Right renal pelvis (tissue), 4 donors: ENCODE results near the gene SLC7A1. TPM values are rescaled to one million over a fixed set of nuclear protein-coding genes. Genes with fewer than 3 reads are reported as not detected.

Experiments
- DNase-seq, 4 donors: peaks; one replicate each; pipeline ENCODE4 v3.0.0-alpha.2; 2013; ENCODE audit warnings: low read depth in 4 of 4, low spot score in 3 of 4, missing footprints in 1 of 4
- polyA plus RNA-seq, 4 donors: library from polyadenylated mRNA; unstranded; fragments of 120-200 nt; gene quantifications; one replicate each; pipeline ENCODE4 v1.2.1, GENCODE V29; 2013; ENCODE audit not compliant: insufficient read length in 4 of 4

The SLC7A1 gene
- polyA plus RNA-seq, 4 donors: 15.6 to 20.7 (median 17.7) TPM

GRCh38 chr13:29496241-29496712 lies 99.2 kb downstream of the SLC7A1 start:
- no peak for DNase-seq

- DNase-seq: no peak
These were observed 101.0 kb downstream of the SLC7A1 start for GRCh38 chr13:29494520-29494919.

GRCh38 chr13:29493796-29494195 lies 101.7 kb downstream of the SLC7A1 start:
- DNase-seq: no peak

- no peak for DNase-seq
These were observed 104.2 kb downstream of the SLC7A1 start for GRCh38 chr13:29491248-29491647.

- DNase-seq: no peak
These were observed 105.0 kb downstream of the SLC7A1 start for GRCh38 chr13:29490561-29490885.

GRCh38 chr13:29489650-29490560 lies 105.6 kb downstream of the SLC7A1 start:
- DNase-seq: no peak

GRCh38 chr13:29487466-29488454 lies 107.7 kb downstream of the SLC7A1 start:
- DNase-seq: no peak

GRCh38 chr13:29486551-29486950 lies 108.9 kb downstream of the SLC7A1 start:
- no peak for DNase-seq

GRCh38 chr13:29484796-29485195 lies 110.7 kb downstream of the SLC7A1 start:
- DNase-seq: no peak

GRCh38 chr13:29484236-29484635 lies 111.3 kb downstream of the SLC7A1 start:
- DNase-seq: no peak

- no peak for DNase-seq
These were observed 111.9 kb downstream of the SLC7A1 start for GRCh38 chr13:29483623-29484022.

GRCh38 chr13:29483211-29483610 lies 112.3 kb downstream of the SLC7A1 start:
- DNase-seq: no peak

- no peak for DNase-seq
These were observed 113.0 kb downstream of the SLC7A1 start for GRCh38 chr13:29482504-29482903.

- no peak for DNase-seq
These were observed 113.9 kb downstream of the SLC7A1 start for GRCh38 chr13:29481603-29482002.

GRCh38 chr13:29480893-29481525 lies 114.5 kb downstream of the SLC7A1 start:
- DNase-seq: no peak

GRCh38 chr13:29479716-29480492 lies 115.6 kb downstream of the SLC7A1 start:
- DNase-seq: no peak

GRCh38 chr13:29476046-29476445 lies 119.4 kb downstream of the SLC7A1 start:
- DNase-seq: no peak

GRCh38 chr13:29474991-29475390 lies 120.5 kb downstream of the SLC7A1 start:
- no peak for DNase-seq

- no peak for DNase-seq
These were observed 122.3 kb downstream of the SLC7A1 start for GRCh38 chr13:29473166-29473565.
